ENCODE results near the gene COQ3.

Gene COQ3

DNA sequence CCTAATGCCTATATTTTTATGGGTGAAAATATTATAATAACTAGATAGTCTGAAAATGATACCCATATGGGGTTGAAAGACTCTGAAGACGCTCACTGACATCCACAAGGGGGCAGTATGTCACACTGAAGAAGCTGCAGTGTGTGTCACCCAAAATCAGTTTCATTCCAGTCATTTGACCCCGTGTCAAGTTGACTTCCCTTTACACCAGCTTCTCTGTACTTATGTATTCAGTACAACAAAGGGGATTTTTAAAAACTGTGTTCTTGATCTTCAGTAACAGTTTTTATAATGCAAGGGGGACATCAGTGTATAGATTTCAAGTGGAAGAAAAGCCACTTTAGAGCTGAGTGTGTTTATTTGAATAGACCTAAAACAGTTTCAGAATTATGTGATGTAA lies 63.8 kb downstream of the COQ3 start:
- peak; percentile 30 to 69 (median 67) for DNase-seq

- DNase-seq, result no peak
Measured at GRCh38 chr6:99324996-99325395, 69.0 kb downstream of the COQ3 start.

Measured in NCI-H1417 (cell line).